Measurements from ENCODE around the gene THBD. TPM values are rescaled to one million over a fixed set of nuclear protein-coding genes. Genes with fewer than 3 reads are reported as not detected.

THBD gene
- total and polyA plus RNA-seq, 9 of the 15 experiments (the other 6 are each of a cell fraction or from before 2014, with no cell fraction given) = 0.07 to 0.49 (median 0.33) TPM

DNA sequence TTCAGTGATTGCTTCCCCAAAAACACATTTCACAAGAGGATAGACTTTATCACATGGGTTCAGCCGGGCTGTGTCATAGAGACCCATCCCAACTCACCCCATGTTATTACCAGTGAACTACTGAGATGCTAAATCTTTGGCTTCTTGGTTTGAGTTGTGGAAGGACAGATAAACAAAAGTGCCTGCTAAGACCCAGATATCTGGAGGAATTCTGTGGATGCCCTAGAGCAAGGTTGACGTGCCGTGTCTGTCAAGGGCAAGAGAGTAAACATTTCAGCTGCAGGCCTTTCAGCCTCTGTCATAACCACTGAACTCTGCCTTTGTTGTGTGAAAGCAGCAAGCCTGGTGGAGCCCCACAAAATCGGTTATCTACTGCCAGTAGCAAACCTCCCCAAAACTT lies 11.2 kb upstream of the THBD start (continued):
- TF ChIP-seq, protein P1, sequence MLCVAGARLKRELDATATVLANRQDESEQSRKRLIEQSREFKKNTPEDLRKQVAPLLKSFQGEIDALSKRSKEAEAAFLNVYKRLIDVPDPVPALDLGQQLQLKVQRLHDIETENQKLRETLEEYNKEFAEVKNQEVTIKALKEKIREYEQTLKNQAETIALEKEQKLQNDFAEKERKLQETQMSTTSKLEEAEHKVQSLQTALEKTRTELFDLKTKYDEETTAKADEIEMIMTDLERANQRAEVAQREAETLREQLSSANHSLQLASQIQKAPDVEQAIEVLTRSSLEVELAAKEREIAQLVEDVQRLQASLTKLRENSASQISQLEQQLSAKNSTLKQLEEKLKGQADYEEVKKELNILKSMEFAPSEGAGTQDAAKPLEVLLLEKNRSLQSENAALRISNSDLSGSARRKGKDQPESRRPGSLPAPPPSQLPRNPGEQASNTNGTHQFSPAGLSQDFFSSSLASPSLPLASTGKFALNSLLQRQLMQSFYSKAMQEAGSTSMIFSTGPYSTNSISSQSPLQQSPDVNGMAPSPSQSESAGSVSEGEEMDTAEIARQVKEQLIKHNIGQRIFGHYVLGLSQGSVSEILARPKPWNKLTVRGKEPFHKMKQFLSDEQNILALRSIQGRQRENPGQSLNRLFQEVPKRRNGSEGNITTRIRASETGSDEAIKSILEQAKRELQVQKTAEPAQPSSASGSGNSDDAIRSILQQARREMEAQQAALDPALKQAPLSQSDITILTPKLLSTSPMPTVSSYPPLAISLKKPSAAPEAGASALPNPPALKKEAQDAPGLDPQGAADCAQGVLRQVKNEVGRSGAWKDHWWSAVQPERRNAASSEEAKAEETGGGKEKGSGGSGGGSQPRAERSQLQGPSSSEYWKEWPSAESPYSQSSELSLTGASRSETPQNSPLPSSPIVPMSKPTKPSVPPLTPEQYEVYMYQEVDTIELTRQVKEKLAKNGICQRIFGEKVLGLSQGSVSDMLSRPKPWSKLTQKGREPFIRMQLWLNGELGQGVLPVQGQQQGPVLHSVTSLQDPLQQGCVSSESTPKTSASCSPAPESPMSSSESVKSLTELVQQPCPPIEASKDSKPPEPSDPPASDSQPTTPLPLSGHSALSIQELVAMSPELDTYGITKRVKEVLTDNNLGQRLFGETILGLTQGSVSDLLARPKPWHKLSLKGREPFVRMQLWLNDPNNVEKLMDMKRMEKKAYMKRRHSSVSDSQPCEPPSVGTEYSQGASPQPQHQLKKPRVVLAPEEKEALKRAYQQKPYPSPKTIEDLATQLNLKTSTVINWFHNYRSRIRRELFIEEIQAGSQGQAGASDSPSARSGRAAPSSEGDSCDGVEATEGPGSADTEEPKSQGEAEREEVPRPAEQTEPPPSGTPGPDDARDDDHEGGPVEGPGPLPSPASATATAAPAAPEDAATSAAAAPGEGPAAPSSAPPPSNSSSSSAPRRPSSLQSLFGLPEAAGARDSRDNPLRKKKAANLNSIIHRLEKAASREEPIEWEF (CRISPR knock-in tag; IDR thresholded peaks at IDR 0.05) = no peak
- TF ChIP-seq, protein P2, sequence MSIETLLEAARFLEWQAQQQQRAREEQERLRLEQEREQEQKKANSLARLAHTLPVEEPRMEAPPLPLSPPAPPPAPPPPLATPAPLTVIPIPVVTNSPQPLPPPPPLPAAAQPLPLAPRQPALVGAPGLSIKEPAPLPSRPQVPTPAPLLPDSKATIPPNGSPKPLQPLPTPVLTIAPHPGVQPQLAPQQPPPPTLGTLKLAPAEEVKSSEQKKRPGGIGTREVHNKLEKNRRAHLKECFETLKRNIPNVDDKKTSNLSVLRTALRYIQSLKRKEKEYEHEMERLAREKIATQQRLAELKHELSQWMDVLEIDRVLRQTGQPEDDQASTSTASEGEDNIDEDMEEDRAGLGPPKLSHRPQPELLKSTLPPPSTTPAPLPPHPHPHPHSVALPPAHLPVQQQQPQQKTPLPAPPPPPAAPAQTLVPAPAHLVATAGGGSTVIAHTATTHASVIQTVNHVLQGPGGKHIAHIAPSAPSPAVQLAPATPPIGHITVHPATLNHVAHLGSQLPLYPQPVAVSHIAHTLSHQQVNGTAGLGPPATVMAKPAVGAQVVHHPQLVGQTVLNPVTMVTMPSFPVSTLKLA (conservative IDR thresholded peaks at IDR 0.05) = 0 out of 4 replicates have a peak, but pooled peaks of 1 of the 2 experiments have one; percentile 16
- TF ChIP-seq RBM34 (IDR thresholded peaks at IDR 0.05; ENCODE audit: borderline replicate concordance, insufficient read depth, low read length) = no peak
- no peak for TF ChIP-seq POLR2AphosphoS5 (IDR thresholded peaks at IDR 0.05; ENCODE audit: control insufficient read depth, insufficient read depth, low read depth, low read length)
- TF ChIP-seq DPF2 (IDR thresholded peaks at IDR 0.05) = peak; percentile 25; the same call in 1 of the 2 replicates
- TF ChIP-seq XRCC3 (IDR thresholded peaks at IDR 0.05) = no peak
- TF ChIP-seq TOE1 (IDR thresholded peaks at IDR 0.05; ENCODE audit: borderline replicate concordance) = no peak
- no peak for TF ChIP-seq TOE1 (CRISPR knock-in tag; IDR thresholded peaks at IDR 0.05; ENCODE audit: borderline replicate concordance, low read depth)
- TF ChIP-seq CBX2 (IDR thresholded peaks at IDR 0.05; ENCODE audit: insufficient read depth, low read length, poor library complexity, severe bottlenecking) = no peak
- peak; percentile 77 for TF ChIP-seq ARID1B (IDR thresholded peaks at IDR 0.05)
- TF ChIP-seq MCM5 (IDR thresholded peaks at IDR 0.05; ENCODE audit: low read depth) = no peak
- no peak for TF ChIP-seq KAT7 (CRISPR knock-in tag; IDR thresholded peaks at IDR 0.05; ENCODE audit: borderline replicate concordance)
- no peak for TF ChIP-seq PHB2 (IDR thresholded peaks at IDR 0.05; ENCODE audit: low read depth)
- no peak for TF ChIP-seq MECOM (CRISPR knock-in tag; IDR thresholded peaks at IDR 0.05)
- TF ChIP-seq, protein P3, sequence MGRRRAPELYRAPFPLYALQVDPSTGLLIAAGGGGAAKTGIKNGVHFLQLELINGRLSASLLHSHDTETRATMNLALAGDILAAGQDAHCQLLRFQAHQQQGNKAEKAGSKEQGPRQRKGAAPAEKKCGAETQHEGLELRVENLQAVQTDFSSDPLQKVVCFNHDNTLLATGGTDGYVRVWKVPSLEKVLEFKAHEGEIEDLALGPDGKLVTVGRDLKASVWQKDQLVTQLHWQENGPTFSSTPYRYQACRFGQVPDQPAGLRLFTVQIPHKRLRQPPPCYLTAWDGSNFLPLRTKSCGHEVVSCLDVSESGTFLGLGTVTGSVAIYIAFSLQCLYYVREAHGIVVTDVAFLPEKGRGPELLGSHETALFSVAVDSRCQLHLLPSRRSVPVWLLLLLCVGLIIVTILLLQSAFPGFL (CRISPR knock-in tag; IDR thresholded peaks at IDR 0.05) = no peak
- TF ChIP-seq FUS (optimal IDR thresholded peaks at IDR 0.05; ENCODE audit: low read depth, low read length) = no peak
- TF ChIP-seq SMARCA4 (IDR thresholded peaks at IDR 0.05) = peak; percentile 31; the same call in 1 of the 2 replicates
- no peak for TF ChIP-seq CCAR2 (IDR thresholded peaks at IDR 0.05; ENCODE audit: low read depth, low read length)
- TF ChIP-seq, protein P4, sequence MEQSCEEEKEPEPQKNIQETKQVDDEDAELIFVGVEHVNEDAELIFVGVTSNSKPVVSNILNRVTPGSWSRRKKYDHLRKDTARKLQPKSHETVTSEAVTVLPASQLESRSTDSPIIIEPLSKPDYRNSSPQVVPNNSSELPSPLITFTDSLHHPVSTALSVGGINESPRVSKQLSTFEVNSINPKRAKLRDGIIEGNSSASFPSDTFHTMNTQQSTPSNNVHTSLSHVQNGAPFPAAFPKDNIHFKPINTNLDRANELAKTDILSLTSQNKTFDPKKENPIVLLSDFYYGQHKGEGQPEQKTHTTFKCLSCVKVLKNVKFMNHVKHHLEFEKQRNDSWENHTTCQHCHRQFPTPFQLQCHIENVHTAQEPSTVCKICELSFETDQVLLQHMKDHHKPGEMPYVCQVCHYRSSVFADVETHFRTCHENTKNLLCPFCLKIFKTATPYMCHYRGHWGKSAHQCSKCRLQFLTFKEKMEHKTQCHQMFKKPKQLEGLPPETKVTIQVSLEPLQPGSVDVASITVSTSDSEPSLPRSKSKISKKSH (CRISPR knock-in tag; IDR thresholded peaks at IDR 0.05) = no peak
